Esophagus squamous epithelium (tissue), 4 donors: Measurements from ENCODE around the gene KCNK3.

Experiments
- POLR2A ChIP-seq, 4 donors: fragments of 450-650 bp; IDR thresholded peaks; one replicate each; pipeline ENCODE4 v1.6.1; 2017; ENCODE audit warnings: antibody characterized with exemption in 4 of 4, mild to moderate bottlenecking in 4 of 4, moderate library complexity in 3 of 4
- TF ChIP-seq, protein P1 (sequence below), 6 experiments: fragments of 450-650 bp in 4 of 6; fragments of 200-600 bp in 2 of 6; sonication (generic) in 2 of 6; IDR thresholded peaks; one replicate each; pipeline ENCODE4 v1.5.1; 2016 to 2019; ENCODE audit warnings: antibody characterized with exemption in 6 of 6, mild to moderate bottlenecking in 4 of 6, moderate library complexity in 4 of 6

DNA sequence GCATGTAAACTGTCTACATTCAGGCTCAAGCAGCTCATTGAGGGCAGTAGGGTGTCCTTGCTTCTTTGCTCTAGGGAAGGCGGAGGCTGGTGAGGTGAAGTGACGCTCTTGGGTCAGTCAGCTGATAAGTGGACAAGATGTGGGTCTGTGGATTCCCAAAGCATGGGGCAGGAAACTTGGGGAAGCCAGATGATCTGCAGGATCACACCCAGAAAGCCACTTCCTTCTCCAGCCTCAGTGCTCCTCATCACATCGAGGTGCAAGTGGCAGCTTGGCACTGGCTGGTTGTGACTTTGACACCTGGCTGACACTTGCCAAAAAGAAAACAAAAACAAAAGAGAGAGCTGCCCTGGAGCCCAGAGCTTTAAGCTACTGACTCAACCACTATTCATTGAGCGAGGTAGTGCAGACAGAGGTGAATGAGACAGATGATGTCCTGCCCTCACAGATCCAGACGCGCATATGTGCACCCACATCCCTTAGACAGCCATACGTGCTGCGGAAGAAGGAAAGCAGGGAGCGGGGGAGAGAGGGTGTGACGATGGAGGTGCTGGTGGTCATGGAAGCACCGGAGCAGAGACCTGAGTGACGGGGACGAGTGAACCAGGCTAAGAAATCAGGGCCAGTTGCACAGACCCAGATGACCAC is 48.2 kb upstream of the KCNK3 start:
- TF ChIP-seq, protein P1, sequence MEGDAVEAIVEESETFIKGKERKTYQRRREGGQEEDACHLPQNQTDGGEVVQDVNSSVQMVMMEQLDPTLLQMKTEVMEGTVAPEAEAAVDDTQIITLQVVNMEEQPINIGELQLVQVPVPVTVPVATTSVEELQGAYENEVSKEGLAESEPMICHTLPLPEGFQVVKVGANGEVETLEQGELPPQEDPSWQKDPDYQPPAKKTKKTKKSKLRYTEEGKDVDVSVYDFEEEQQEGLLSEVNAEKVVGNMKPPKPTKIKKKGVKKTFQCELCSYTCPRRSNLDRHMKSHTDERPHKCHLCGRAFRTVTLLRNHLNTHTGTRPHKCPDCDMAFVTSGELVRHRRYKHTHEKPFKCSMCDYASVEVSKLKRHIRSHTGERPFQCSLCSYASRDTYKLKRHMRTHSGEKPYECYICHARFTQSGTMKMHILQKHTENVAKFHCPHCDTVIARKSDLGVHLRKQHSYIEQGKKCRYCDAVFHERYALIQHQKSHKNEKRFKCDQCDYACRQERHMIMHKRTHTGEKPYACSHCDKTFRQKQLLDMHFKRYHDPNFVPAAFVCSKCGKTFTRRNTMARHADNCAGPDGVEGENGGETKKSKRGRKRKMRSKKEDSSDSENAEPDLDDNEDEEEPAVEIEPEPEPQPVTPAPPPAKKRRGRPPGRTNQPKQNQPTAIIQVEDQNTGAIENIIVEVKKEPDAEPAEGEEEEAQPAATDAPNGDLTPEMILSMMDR (IDR thresholded peaks at IDR 0.05) = no peak
- no peak for TF ChIP-seq POLR2A (IDR thresholded peaks at IDR 0.05)
